Type B pancreatic cell (in vitro differentiated cells): ENCODE measurements around the gene TMEM150A. TPM values are rescaled to one million over a fixed set of nuclear protein-coding genes. Genes with fewer than 3 reads are reported as not detected.

Experiments
- DNase-seq: peaks from one replicate; pipeline ENCODE4 v3.0.0; 2021; ENCODE audit warnings: mixed read lengths; ENCODE audit not compliant: unreplicated experiment; ENCODE audit errors: extremely low spot score
- H3K27ac Mint-ChIP-seq: 2 replicates; pipeline ENCODE4 v1.8.0; 2021; ENCODE audit warnings: mild to moderate bottlenecking, mixed read lengths
- H3K27me3 Mint-ChIP-seq: 2 replicates; pipeline ENCODE4 v1.8.0; 2021; ENCODE audit warnings: mixed read lengths
- H3K36me3 Mint-ChIP-seq: 2 replicates; pipeline ENCODE4 v1.8.0; 2021; ENCODE audit warnings: mixed read lengths
- H3K4me1 Mint-ChIP-seq: one replicate; pipeline ENCODE4 v1.8.0; 2021; ENCODE audit warnings: mixed read lengths; ENCODE audit not compliant: unreplicated experiment
- H3K4me3 Mint-ChIP-seq: 2 replicates; pipeline ENCODE4 v1.8.0; 2021; ENCODE audit warnings: mild to moderate bottlenecking, mixed read lengths
- H3K9me3 Mint-ChIP-seq: 2 replicates; pipeline ENCODE4 v1.8.0; 2021; ENCODE audit warnings: mixed read lengths
- total RNA-seq: library from RNA; stranded (reverse); gene quantifications from 2 replicates; pipeline ENCODE4 v1.2.1, GENCODE V29; 2021; ENCODE audit warnings: low replicate concordance
- TF ChIP-seq, protein P1 (sequence below): fragments of 200-600 bp; sonication (generic); conservative IDR thresholded peaks from 2 replicates; pipeline ENCODE4 v1.5.0; 2021; ENCODE audit warnings: antibody characterized with exemption, mild to moderate bottlenecking

The TMEM150A gene
- total RNA-seq, 1 donor from 2014 or later: 19.8 TPM

- no peaks in the 10 kb centered on the region for H3K36me3 Mint-ChIP-seq
- peaks cover 3% of the 10 kb centered on the region for H3K27me3 Mint-ChIP-seq
- TF ChIP-seq, protein P1, sequence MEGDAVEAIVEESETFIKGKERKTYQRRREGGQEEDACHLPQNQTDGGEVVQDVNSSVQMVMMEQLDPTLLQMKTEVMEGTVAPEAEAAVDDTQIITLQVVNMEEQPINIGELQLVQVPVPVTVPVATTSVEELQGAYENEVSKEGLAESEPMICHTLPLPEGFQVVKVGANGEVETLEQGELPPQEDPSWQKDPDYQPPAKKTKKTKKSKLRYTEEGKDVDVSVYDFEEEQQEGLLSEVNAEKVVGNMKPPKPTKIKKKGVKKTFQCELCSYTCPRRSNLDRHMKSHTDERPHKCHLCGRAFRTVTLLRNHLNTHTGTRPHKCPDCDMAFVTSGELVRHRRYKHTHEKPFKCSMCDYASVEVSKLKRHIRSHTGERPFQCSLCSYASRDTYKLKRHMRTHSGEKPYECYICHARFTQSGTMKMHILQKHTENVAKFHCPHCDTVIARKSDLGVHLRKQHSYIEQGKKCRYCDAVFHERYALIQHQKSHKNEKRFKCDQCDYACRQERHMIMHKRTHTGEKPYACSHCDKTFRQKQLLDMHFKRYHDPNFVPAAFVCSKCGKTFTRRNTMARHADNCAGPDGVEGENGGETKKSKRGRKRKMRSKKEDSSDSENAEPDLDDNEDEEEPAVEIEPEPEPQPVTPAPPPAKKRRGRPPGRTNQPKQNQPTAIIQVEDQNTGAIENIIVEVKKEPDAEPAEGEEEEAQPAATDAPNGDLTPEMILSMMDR: no peak
- H3K9me3 Mint-ChIP-seq: no peaks in the 10 kb centered on the region
- H3K4me3 Mint-ChIP-seq: peak within 1 kb of the TSS; percentile 94
- H3K4me1 Mint-ChIP-seq: peaks cover 32% of the 10 kb centered on the region
- peak within 1 kb of the TSS; percentile 98 for H3K27ac Mint-ChIP-seq
- DNase-seq: no peak
Observed at GRCh38 chr2:85577386-85578242, 24.9 kb downstream of the TMEM150A start, which contains the start of gene VAMP8. VAMP8 (plus strand) TSS chr2:85577586; CDS start chr2:85577647, 61 bp downstream.

DNA sequence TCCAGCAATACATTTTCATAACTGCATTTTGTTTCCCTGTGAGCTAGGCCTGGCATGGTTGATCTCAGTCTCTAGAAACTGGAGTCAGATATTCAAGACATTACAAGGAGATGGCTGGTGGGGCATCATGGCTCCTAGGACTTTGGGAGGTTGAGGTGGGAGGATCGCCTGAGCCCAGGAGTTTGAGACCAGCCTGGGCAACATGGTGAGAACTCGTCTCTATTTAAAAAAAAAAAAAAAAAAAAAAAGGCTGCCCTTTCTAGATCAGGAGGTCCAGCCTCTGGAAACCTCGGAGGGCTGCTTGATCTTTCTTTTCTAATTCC is 25.5 kb downstream of the TMEM150A start:
- Mint-ChIP-seq H3K27me3 (peaks cover 5% of the 10 kb centered on the region), H3K27ac (peak overlapping the region; percentile 98), H3K4me3 (peak overlapping the region; percentile 94), H3K4me1 (peaks cover 32% of the 10 kb centered on the region), H3K36me3 (no peaks in the 10 kb centered on the region), H3K9me3 (no peaks in the 10 kb centered on the region)
- no peak for DNase-seq
- TF ChIP-seq, protein P1: no peak

DNA sequence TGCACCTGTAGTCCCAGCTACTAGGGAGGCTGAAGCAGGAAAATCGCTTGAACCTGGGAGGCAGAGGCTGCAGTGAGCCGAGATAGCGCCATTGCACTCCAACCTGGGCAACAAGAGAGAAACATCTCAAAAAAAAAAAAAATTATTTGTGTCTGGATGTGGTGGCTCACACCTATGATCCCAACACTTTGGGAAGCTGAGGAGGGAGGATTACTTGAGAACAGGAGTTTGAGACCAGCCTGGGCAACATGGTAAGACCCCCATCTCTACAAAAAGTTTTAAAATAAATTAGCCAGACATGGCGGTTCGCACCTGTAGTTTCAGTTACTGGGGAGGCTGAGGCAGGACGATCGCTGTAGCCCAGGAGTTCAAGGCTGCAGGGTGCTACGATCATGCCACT is 26.8 kb downstream of the TMEM150A start:
- Mint-ChIP-seq H3K27me3 (peaks cover 13% of the 10 kb centered on the region), H3K4me3 (no peak overlapping the region), H3K36me3 (no peaks in the 10 kb centered on the region), H3K4me1 (peaks cover 32% of the 10 kb centered on the region), H3K9me3 (no peaks in the 10 kb centered on the region), H3K27ac (no peak overlapping the region)
- DNase-seq: no peak
- TF ChIP-seq, protein P1: no peak

GRCh38 chr2:85566265-85566664 is 36.2 kb downstream of the TMEM150A start:
- Mint-ChIP-seq H3K4me3 (no peak overlapping the region), H3K27me3 (peaks cover 18% of the 10 kb centered on the region), H3K9me3 (no peaks in the 10 kb centered on the region), H3K4me1 (peaks cover 5% of the 10 kb centered on the region), H3K36me3 (no peaks in the 10 kb centered on the region), H3K27ac (no peak overlapping the region)
- TF ChIP-seq, protein P1: no peak
- no peak for DNase-seq

- Mint-ChIP-seq H3K27ac (peak overlapping the region; percentile 57), H3K4me3 (peak overlapping the region; percentile 32), H3K27me3 (peaks cover 3% of the 10 kb centered on the region), H3K36me3 (no peaks in the 10 kb centered on the region), H3K9me3 (no peaks in the 10 kb centered on the region), H3K4me1 (peaks cover 18% of the 10 kb centered on the region)
- TF ChIP-seq, protein P1: no peak
- DNase-seq: no peak
Observed at GRCh38 chr2:85564144-85564563, 38.3 kb downstream of the TMEM150A start.
